EH (cell line): Measurements from ENCODE around the gene CEP162.
A peak's percentile ranks its signal among the peaks of the same experiment; 100 is the strongest.
"Not testable (repeated sequence)": the region's sequence is repeated elsewhere in the genome, so short reads cannot be mapped to it uniquely, and the experiment has no call there.

Experiments
- DNase-seq: peaks from one replicate; pipeline ENCODE4 v3.0.0-alpha.2; 2015; ENCODE audit warnings: low read depth

The CEP162 gene

GRCh38 chr6:84242265-84242664 lies 14.8 kb upstream of the CEP162 start:
- DNase-seq: no peak

- DNase-seq: no peak
Observed at GRCh38 chr6:84228198-84228543, 728 bp upstream of the CEP162 start.

- DNase-seq: no peak
Observed at GRCh38 chr6:84227044-84227433, 404 bp downstream of the CEP162 start.

GRCh38 chr6:84224251-84224650 lies 3.2 kb downstream of the CEP162 start:
- peak; percentile 79 for DNase-seq

- peak; percentile 31 for DNase-seq
Observed at GRCh38 chr6:84223608-84224007, 3.8 kb downstream of the CEP162 start.

- DNase-seq: no peak
Observed at GRCh38 chr6:84222426-84222825, 5.0 kb downstream of the CEP162 start.

- DNase-seq: peak; percentile 47
Observed at GRCh38 chr6:84220809-84221409, 6.5 kb downstream of the CEP162 start.

GRCh38 chr6:84218091-84218490 lies 9.4 kb downstream of the CEP162 start:
- no peak for DNase-seq

GRCh38 chr6:84213217-84213616 lies 14.2 kb downstream of the CEP162 start:
- no peak for DNase-seq

- no peak for DNase-seq
Observed at GRCh38 chr6:84204011-84204410, 23.4 kb downstream of the CEP162 start.

- not testable (repeated sequence) for DNase-seq
Observed at GRCh38 chr6:84199987-84200386, 27.5 kb downstream of the CEP162 start.

- DNase-seq: peak; percentile 8
Observed at GRCh38 chr6:84197708-84198107, 29.7 kb downstream of the CEP162 start.

GRCh38 chr6:84193114-84193708 lies 34.2 kb downstream of the CEP162 start:
- peak; percentile 92 for DNase-seq

- DNase-seq: no peak
Observed at GRCh38 chr6:84191802-84192201, 35.6 kb downstream of the CEP162 start.

GRCh38 chr6:84189356-84189755 lies 38.1 kb downstream of the CEP162 start:
- not testable (repeated sequence) for DNase-seq

GRCh38 chr6:84183430-84183829 lies 44.0 kb downstream of the CEP162 start:
- no peak for DNase-seq

- no peak for DNase-seq
Observed at GRCh38 chr6:84182001-84182400, 45.4 kb downstream of the CEP162 start.

- DNase-seq: no peak
Observed at GRCh38 chr6:84177241-84177640, 50.2 kb downstream of the CEP162 start.

GRCh38 chr6:84172574-84172973 lies 54.9 kb downstream of the CEP162 start:
- no peak for DNase-seq

GRCh38 chr6:84172080-84172479 lies 55.4 kb downstream of the CEP162 start:
- no peak for DNase-seq

GRCh38 chr6:84167457-84167856 lies 60.0 kb downstream of the CEP162 start:
- DNase-seq: no peak

- DNase-seq: no peak
Observed at GRCh38 chr6:84166395-84166794, 61.0 kb downstream of the CEP162 start.

- not testable (repeated sequence) for DNase-seq
Observed at GRCh38 chr6:84164328-84164727, 63.1 kb downstream of the CEP162 start.

GRCh38 chr6:84161190-84161589 lies 66.3 kb downstream of the CEP162 start:
- DNase-seq: no peak
